Gastroesophageal sphincter (tissue), 3 donors: ENCODE data around the gene BHLHE40.

ENCODE experiments used
- POLR2A ChIP-seq, 2 donors: fragments of 450-650 bp; IDR thresholded peaks; one replicate each; pipeline ENCODE4 v1.6.1; 2017; ENCODE audit warnings: antibody characterized with exemption in 2 of 2, mild to moderate bottlenecking in 2 of 2, moderate library complexity in 1 of 2
- POLR2AphosphoS5 ChIP-seq: sonication (generic); formaldehyde crosslinking; IDR thresholded peaks from one replicate; pipeline ENCODE4 v1.6.1; 2017; ENCODE audit warnings: antibody characterized with exemption
- TF ChIP-seq, protein P1 (sequence below), 4 experiments: fragments of 200-600 bp in 2 of 4; fragments of 450-650 bp in 2 of 4; sonication (generic) in 1 of 4; IDR thresholded peaks; one replicate each; pipeline ENCODE4 v1.5.1; 2017 to 2019; ENCODE audit warnings: antibody characterized with exemption in 4 of 4, mild to moderate bottlenecking in 2 of 4, moderate library complexity in 2 of 4

DNA sequence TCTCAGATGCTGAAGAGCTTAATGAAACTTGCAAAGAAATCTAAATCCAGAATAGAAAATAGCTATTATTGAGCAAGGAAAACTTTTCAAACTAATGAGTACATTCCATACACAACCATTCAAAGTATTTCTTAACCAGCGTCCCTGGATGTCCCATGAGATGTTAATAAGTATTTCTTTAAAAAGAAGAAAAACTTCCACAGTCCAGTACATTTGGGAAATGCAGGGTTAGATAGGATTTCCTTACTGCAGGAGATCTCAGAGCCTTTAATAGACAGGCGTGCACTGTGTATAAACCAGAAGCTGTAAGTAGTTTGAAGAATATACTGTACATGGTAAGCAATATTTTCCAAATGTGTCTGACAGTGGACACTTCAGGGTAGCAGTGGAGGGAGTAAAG lies 29.6 kb upstream of the BHLHE40 start:
- no peak for TF ChIP-seq POLR2AphosphoS5
- TF ChIP-seq, protein P1, sequence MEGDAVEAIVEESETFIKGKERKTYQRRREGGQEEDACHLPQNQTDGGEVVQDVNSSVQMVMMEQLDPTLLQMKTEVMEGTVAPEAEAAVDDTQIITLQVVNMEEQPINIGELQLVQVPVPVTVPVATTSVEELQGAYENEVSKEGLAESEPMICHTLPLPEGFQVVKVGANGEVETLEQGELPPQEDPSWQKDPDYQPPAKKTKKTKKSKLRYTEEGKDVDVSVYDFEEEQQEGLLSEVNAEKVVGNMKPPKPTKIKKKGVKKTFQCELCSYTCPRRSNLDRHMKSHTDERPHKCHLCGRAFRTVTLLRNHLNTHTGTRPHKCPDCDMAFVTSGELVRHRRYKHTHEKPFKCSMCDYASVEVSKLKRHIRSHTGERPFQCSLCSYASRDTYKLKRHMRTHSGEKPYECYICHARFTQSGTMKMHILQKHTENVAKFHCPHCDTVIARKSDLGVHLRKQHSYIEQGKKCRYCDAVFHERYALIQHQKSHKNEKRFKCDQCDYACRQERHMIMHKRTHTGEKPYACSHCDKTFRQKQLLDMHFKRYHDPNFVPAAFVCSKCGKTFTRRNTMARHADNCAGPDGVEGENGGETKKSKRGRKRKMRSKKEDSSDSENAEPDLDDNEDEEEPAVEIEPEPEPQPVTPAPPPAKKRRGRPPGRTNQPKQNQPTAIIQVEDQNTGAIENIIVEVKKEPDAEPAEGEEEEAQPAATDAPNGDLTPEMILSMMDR (IDR thresholded peaks at IDR 0.05), result no peak
- TF ChIP-seq POLR2A (IDR thresholded peaks at IDR 0.05), result no peak
